ENCODE data around the gene B3GNT2. TPM values are rescaled to one million over a fixed set of nuclear protein-coding genes. Genes with fewer than 3 reads are reported as not detected.
"Not testable (repeated sequence)": the region's sequence is repeated elsewhere in the genome, so short reads cannot be mapped to it uniquely, and the experiment has no call there.

Gene B3GNT2, protein sequence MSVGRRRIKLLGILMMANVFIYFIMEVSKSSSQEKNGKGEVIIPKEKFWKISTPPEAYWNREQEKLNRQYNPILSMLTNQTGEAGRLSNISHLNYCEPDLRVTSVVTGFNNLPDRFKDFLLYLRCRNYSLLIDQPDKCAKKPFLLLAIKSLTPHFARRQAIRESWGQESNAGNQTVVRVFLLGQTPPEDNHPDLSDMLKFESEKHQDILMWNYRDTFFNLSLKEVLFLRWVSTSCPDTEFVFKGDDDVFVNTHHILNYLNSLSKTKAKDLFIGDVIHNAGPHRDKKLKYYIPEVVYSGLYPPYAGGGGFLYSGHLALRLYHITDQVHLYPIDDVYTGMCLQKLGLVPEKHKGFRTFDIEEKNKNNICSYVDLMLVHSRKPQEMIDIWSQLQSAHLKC
- total RNA-seq = 10 to 100 TPM; 51.9 to 68.0 (median 54.0) TPM
- total RNA-seq (2013) = 49.9 TPM

DNA sequence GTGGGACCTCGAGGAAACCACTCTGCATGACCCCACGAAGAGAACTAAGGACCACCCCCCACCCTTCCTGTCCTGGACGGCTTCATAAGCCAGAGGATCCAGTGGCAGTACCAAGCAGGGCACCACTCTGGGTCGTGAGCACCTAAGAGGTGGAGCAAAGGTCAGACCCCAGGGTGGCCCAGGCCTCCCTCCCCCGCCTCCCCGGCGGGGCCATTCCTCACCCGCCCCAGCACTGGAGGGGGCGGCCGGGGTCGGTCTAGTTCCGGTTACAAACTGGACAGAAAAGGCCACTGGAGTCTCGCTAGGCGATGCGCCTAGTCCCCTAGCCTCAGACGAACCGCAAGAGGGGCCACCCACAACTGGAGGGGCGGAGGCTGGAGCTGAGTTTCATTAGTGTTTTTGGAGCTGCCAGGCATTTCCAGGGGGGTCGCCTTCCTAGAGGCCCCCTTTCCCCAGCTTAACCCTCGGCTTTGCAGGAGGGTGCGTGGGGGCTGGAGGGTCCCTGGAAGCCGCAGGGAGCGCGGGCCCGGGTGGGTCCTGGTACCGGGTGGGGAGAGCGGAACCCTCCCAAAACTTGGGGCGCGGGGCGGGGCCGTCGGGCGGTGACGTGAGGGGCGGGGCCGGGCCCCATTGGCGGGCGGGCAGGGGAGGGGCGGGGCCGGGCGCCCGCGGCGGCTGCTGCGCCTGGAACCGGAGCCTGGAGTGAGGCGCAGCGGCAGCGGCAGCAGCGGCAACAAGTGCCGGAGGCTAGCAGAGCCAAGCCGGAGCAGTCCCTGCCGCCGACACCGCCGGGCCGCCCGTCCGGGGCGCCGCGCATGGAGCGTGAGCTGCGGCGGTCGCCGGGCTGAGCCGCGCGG, at the start of gene B3GNT2:
Gene B3GNT2 (plus strand): TSS at position 695 of the 857 bp plus-strand sequence. CDS start 26,106 bp downstream, outside the sequence.
- Histone ChIP-seq H3K9me3 (ENCODE audit: control insufficient read depth, insufficient read depth, low read length) (no peaks in the 10 kb centered on the region), H3K36me3 (ENCODE audit: control insufficient read depth, insufficient read depth, low read length) (no peaks in the 10 kb centered on the region), H3K27me3 (ENCODE audit: control insufficient read depth, insufficient read depth, low read length) (no peaks in the 10 kb centered on the region), H3K4me3 (ENCODE audit: low read length) (peak within 1 kb of the TSS; percentile 100), H3K27ac (ENCODE audit: low read length) (peak within 1 kb of the TSS; percentile 81), H3K4me1 (ENCODE audit: control insufficient read depth, insufficient read depth, low read length) (peaks cover 28% of the 10 kb centered on the region)
- ATAC-seq (peak; percentile 80 to 91 (median 85)), DNase-seq (peak; percentile 80 to 91)
- H3K9me3 Mint-ChIP-seq = no peaks in the 10 kb centered on the region
- H3K36me3 Mint-ChIP-seq = no peaks in the 10 kb centered on the region
- H3K4me1 Mint-ChIP-seq = peaks cover 32 to 33% of the 10 kb centered on the region in 2 donors
- intact Hi-C loops (cut with micrococcal nuclease) = loop anchor here (2.0 to 10.0 kb wide), 3 partner anchors 25 to 219 kb away; no protein-coding TSS in a partner anchor
- WGBS (ENCODE audit: insufficient coverage) = under 1% methylated on average over 70 of the region's 70 CpGs
- H3K27ac Mint-ChIP-seq = peak within 1 kb of the TSS; percentile 88 to 94
- H3K4me3 Mint-ChIP-seq = peak within 1 kb of the TSS; percentile 95
- TF ChIP-seq, protein P1, sequence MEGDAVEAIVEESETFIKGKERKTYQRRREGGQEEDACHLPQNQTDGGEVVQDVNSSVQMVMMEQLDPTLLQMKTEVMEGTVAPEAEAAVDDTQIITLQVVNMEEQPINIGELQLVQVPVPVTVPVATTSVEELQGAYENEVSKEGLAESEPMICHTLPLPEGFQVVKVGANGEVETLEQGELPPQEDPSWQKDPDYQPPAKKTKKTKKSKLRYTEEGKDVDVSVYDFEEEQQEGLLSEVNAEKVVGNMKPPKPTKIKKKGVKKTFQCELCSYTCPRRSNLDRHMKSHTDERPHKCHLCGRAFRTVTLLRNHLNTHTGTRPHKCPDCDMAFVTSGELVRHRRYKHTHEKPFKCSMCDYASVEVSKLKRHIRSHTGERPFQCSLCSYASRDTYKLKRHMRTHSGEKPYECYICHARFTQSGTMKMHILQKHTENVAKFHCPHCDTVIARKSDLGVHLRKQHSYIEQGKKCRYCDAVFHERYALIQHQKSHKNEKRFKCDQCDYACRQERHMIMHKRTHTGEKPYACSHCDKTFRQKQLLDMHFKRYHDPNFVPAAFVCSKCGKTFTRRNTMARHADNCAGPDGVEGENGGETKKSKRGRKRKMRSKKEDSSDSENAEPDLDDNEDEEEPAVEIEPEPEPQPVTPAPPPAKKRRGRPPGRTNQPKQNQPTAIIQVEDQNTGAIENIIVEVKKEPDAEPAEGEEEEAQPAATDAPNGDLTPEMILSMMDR (IDR thresholded peaks at IDR 0.05) = no peak
- H3K27me3 Mint-ChIP-seq (ENCODE audit: low read depth in 2 of 2) = no peaks in the 10 kb centered on the region

DNA sequence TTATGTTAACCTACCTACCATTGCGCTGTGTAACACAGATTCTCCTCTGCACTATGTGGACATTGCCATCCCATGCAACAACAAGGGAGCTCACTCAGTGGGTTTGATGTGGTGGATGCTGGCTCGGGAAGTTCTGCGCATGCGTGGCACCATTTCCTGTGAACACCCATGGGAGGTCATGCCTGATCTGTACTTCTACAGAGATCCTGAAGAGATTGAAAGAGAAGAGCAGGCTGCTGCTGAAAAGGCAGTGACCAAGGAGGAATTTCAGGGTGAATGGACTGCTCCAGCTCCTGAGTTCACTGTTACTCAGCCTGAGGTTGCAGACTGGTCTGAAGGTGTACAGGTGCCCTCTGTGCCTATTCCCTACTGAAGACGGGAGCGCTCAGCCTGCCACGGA, 49.1 kb upstream of the B3GNT2 start:
- H3K4me3 Mint-ChIP-seq; H3K9me3 ChIP-seq (ENCODE audit: control insufficient read depth, insufficient read depth, low read length); intact Hi-C loops (cut with micrococcal nuclease); H3K27ac ChIP-seq (ENCODE audit: low read length); H3K36me3 ChIP-seq (ENCODE audit: control insufficient read depth, insufficient read depth, low read length); H3K36me3 Mint-ChIP-seq; H3K4me3 ChIP-seq (ENCODE audit: low read length); DNase-seq; H3K27me3 ChIP-seq (ENCODE audit: control insufficient read depth, insufficient read depth, low read length); H3K27me3 Mint-ChIP-seq (ENCODE audit: low read depth in 2 of 2); H3K9me3 Mint-ChIP-seq; H3K4me1 ChIP-seq (ENCODE audit: control insufficient read depth, insufficient read depth, low read length); H3K27ac Mint-ChIP-seq; ATAC-seq: not testable (repeated sequence)
- WGBS (ENCODE audit: insufficient coverage) = 74% methylated on average over 5 of the region's 7 CpGs
- H3K4me1 Mint-ChIP-seq = peaks cover 11 to 18% of the 10 kb centered on the region in 2 donors

DNA sequence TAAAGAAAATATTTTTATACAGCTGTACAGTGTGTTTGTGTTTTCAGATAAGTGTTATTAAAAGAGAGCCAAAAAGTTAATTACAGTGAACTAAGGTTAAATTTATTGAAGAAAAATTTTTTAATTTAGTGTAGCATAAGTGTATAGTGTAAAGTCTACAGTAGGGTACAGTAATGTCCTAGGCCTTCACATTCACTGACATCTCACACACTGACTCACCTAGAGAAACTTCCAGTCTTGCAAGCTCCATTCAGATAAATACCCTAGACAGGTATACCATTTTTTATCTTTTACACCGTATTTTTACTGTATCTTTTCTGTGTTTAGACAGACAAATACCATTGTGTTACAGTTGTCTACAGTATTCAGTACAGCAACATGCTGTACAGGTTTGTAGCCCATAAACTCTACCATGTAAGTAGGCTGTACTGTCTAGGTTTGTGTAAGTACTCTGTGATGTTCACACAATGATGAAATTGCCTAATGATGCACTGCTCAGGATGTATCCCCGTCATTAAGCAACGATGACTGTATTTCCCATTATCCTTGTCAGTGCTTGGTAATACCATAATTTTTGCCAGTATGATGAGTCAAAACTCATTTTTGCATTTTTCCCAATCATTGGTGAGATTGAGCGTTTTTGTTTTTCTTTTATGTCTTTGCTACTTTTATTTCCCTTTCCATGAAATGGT, 48.2 kb upstream of the B3GNT2 start:
- Mint-ChIP-seq H3K4me1 (peaks cover 11 to 18% of the 10 kb centered on the region in 2 donors), H3K27ac (no peak overlapping the region), H3K27me3 (ENCODE audit: low read depth in 2 of 2) (no peaks in the 10 kb centered on the region), H3K36me3 (no peaks in the 10 kb centered on the region), H3K4me3 (no peak overlapping the region), H3K9me3 (no peaks in the 10 kb centered on the region)
- intact Hi-C loops (cut with micrococcal nuclease) = no loop called here
- WGBS (ENCODE audit: insufficient coverage) = 90% methylated on average over 4 of the region's 4 CpGs
- DNase-seq (no peak), ATAC-seq (peak in 1 of 3 donors; percentile 32)
- Histone ChIP-seq H3K9me3 (ENCODE audit: control insufficient read depth, insufficient read depth, low read length) (no peaks in the 10 kb centered on the region), H3K4me3 (ENCODE audit: low read length) (no peak overlapping the region), H3K36me3 (ENCODE audit: control insufficient read depth, insufficient read depth, low read length) (no peaks in the 10 kb centered on the region), H3K27me3 (ENCODE audit: control insufficient read depth, insufficient read depth, low read length) (no peaks in the 10 kb centered on the region), H3K27ac (ENCODE audit: low read length) (no peak overlapping the region), H3K4me1 (ENCODE audit: control insufficient read depth, insufficient read depth, low read length) (no peaks in the 10 kb centered on the region)
- TF ChIP-seq, protein P1 (IDR thresholded peaks at IDR 0.05) = no peak

Measured in natural killer cell (primary cell).